Neural progenitor cell (in vitro differentiated cells): Measurements from ENCODE around the gene PTGER3. TPM values are rescaled to one million over a fixed set of nuclear protein-coding genes. Genes with fewer than 3 reads are reported as not detected.

Experiments
- DNase-seq: peaks from one replicate; pipeline ENCODE4 v3.0.0-alpha.2; 2016; ENCODE audit warnings: low spot score
- H2AFZ ChIP-seq: fragments of 200-600 bp; sonication (generic); replicated peaks from 2 replicates; pipeline ENCODE4 v1.6.1; 2016; ENCODE audit warnings: antibody characterized with exemption
- H3F3A ChIP-seq: fragments of 200-600 bp; sonication (generic); 2 replicates; pipeline ENCODE4 v1.6.1; 2016; ENCODE audit warnings: antibody characterized with exemption, low read depth
- H3K27ac ChIP-seq: fragments of 200-600 bp; sonication (generic); 2 replicates; pipeline ENCODE4 v1.5.1; 2016; ENCODE audit warnings: mild to moderate bottlenecking
- H3K27me3 ChIP-seq: fragments of 200-600 bp; sonication (generic); 2 replicates; pipeline ENCODE4 v1.6.1; 2016; ENCODE audit warnings: mild to moderate bottlenecking, moderate library complexity
- H3K36me3 ChIP-seq: fragments of 200-600 bp; sonication (generic); 2 replicates; pipeline ENCODE4 v1.5.1; 2016
- H3K4me1 ChIP-seq: fragments of 200-600 bp; sonication (generic); 2 replicates; pipeline ENCODE4 v1.6.1; 2016; ENCODE audit warnings: mixed run types
- H3K4me2 ChIP-seq: fragments of 200-600 bp; sonication (generic); 2 replicates; pipeline ENCODE4 v1.6.1; 2016
- H3K4me3 ChIP-seq: fragments of 200-600 bp; sonication (generic); 2 replicates; pipeline ENCODE4 v1.5.1; 2016
- H3K79me2 ChIP-seq: fragments of 200-600 bp; sonication (generic); 2 replicates; pipeline ENCODE4 v1.6.1; 2016; ENCODE audit warnings: low read depth
- H3K9ac ChIP-seq: fragments of 200-600 bp; sonication (generic); 2 replicates; pipeline ENCODE4 v1.6.1; 2016
- H3K9me3 ChIP-seq: fragments of 200-600 bp; sonication (generic); 2 replicates; pipeline ENCODE4 v1.5.1; 2016; ENCODE audit warnings: low read depth
- H4K20me1 ChIP-seq: fragments of 200-600 bp; sonication (generic); 2 replicates; pipeline ENCODE4 v1.6.1; 2016; ENCODE audit warnings: low read depth
- H3K27ac Mint-ChIP-seq: 3 replicates; pipeline ENCODE4 v1.8.0; 2021; ENCODE audit warnings: mixed read lengths
- H3K27me3 Mint-ChIP-seq: 2 replicates; pipeline ENCODE4 v1.8.0; 2022; ENCODE audit warnings: low read depth, mild to moderate bottlenecking, inconsistent platforms, moderate library complexity, mixed read lengths; ENCODE audit not compliant: insufficient read depth
- H3K36me3 Mint-ChIP-seq: 3 replicates; pipeline ENCODE4 v1.8.0; 2021; ENCODE audit warnings: mixed read lengths
- H3K4me1 Mint-ChIP-seq: 3 replicates; pipeline ENCODE4 v1.8.0; 2021; ENCODE audit warnings: mixed read lengths
- H3K4me3 Mint-ChIP-seq: 3 replicates; pipeline ENCODE4 v1.8.0; 2021; ENCODE audit warnings: mild to moderate bottlenecking, moderate library complexity, mixed read lengths
- H3K9me3 Mint-ChIP-seq: 3 replicates; pipeline ENCODE4 v1.8.0; 2020; ENCODE audit warnings: mixed read lengths
- CTCF ChIP-seq: fragments of 200-600 bp; sonication (generic); IDR thresholded peaks from 2 replicates; pipeline ENCODE4 v1.5.1; 2017; ENCODE audit warnings: antibody characterized with exemption, mild to moderate bottlenecking
- EZH2 ChIP-seq: fragments of 200-600 bp; sonication (generic); IDR thresholded peaks from 2 replicates; pipeline ENCODE4 v1.6.1; 2017; ENCODE audit warnings: antibody characterized with exemption, mild to moderate bottlenecking, moderate library complexity
- EZH2phosphoT487 ChIP-seq: fragments of 200-600 bp; sonication (generic); IDR thresholded peaks from 2 replicates; pipeline ENCODE4 v1.6.1; 2017; ENCODE audit warnings: antibody characterized with exemption
- total RNA-seq: library from RNA; depleted of rRNA; stranded (reverse); fragments of >200 nt; gene quantifications from 2 replicates; pipeline ENCODE4 v1.2.3, GENCODE V29; 2015; ENCODE audit warnings: low replicate concordance

Gene PTGER3
- total RNA-seq, 1 donor from 2014 or later = 0.09 TPM

- H3K9me3 ChIP-seq = no peaks in the 10 kb centered on the region
- no peak overlapping the region for H3K4me3 ChIP-seq
- H3K4me1 Mint-ChIP-seq = no peaks in the 10 kb centered on the region
- no peaks in the 10 kb centered on the region for H3K79me2 ChIP-seq
- no peaks in the 10 kb centered on the region for H3K27me3 Mint-ChIP-seq
- peaks cover 5% of the 10 kb centered on the region for H3K4me1 ChIP-seq
- H2AFZ ChIP-seq = no peak overlapping the region
- H3K27me3 ChIP-seq = no peaks in the 10 kb centered on the region
- no peak for TF ChIP-seq CTCF
- TF ChIP-seq EZH2phosphoT487 = no peak
- no peak overlapping the region for H3K4me3 Mint-ChIP-seq
- H3K4me2 ChIP-seq = no peak overlapping the region
- no peak for DNase-seq
- no peak overlapping the region for H3K9ac ChIP-seq
- no peaks in the 10 kb centered on the region for H3F3A ChIP-seq
- no peak overlapping the region for H3K27ac ChIP-seq
- H4K20me1 ChIP-seq = no peaks in the 10 kb centered on the region
- H3K36me3 ChIP-seq = no peaks in the 10 kb centered on the region
- H3K27ac Mint-ChIP-seq = no peak overlapping the region
- no peaks in the 10 kb centered on the region for H3K9me3 Mint-ChIP-seq
- no peaks in the 10 kb centered on the region for H3K36me3 Mint-ChIP-seq
These were observed 70.0 kb downstream of the PTGER3 start for GRCh38 chr1:70977575-70977974.

- Mint-ChIP-seq H3K4me3 (no peak overlapping the region), H3K9me3 (no peaks in the 10 kb centered on the region), H3K27me3 (no peaks in the 10 kb centered on the region), H3K27ac (no peak overlapping the region), H3K4me1 (no peaks in the 10 kb centered on the region), H3K36me3 (no peaks in the 10 kb centered on the region)
- no peak for DNase-seq
- Histone ChIP-seq H3K4me3 (no peak overlapping the region), H3K27me3 (no peaks in the 10 kb centered on the region), H3K36me3 (no peaks in the 10 kb centered on the region), H3K4me2 (no peak overlapping the region), H3F3A (no peaks in the 10 kb centered on the region), H3K79me2 (no peaks in the 10 kb centered on the region), H3K9ac (no peak overlapping the region), H2AFZ (no peak overlapping the region), H3K4me1 (peaks cover 5% of the 10 kb centered on the region), H3K27ac (no peak overlapping the region), H4K20me1 (no peaks in the 10 kb centered on the region), H3K9me3 (no peaks in the 10 kb centered on the region)
- TF ChIP-seq EZH2phosphoT487 = no peak
These were observed 70.6 kb downstream of the PTGER3 start for GRCh38 chr1:70977041-70977440.

- no peaks in the 10 kb centered on the region for H3K4me1 ChIP-seq
These were observed 73.9 kb downstream of the PTGER3 start for GRCh38 chr1:70973754-70974153.

GRCh38 chr1:70970407-70970806, 77.2 kb downstream of the PTGER3 start:
- Mint-ChIP-seq H3K27me3 (no peaks in the 10 kb centered on the region), H3K36me3 (no peaks in the 10 kb centered on the region), H3K9me3 (no peaks in the 10 kb centered on the region), H3K4me1 (no peaks in the 10 kb centered on the region), H3K27ac (no peak overlapping the region), H3K4me3 (no peak overlapping the region)
- H3K9me3 ChIP-seq = no peaks in the 10 kb centered on the region
- no peak for DNase-seq
- no peaks in the 10 kb centered on the region for H3K36me3 ChIP-seq
- H3F3A ChIP-seq = no peaks in the 10 kb centered on the region
- H3K27ac ChIP-seq = no peak overlapping the region
- H3K79me2 ChIP-seq = no peaks in the 10 kb centered on the region
- no peak for TF ChIP-seq EZH2phosphoT487
- TF ChIP-seq EZH2 = no peak
- no peak for TF ChIP-seq CTCF
- H3K4me1 ChIP-seq = no peaks in the 10 kb centered on the region
- no peaks in the 10 kb centered on the region for H3K27me3 ChIP-seq
- no peak overlapping the region for H3K4me3 ChIP-seq
- H4K20me1 ChIP-seq = no peaks in the 10 kb centered on the region
- no peak overlapping the region for H2AFZ ChIP-seq
- no peak overlapping the region for H3K4me2 ChIP-seq
- H3K9ac ChIP-seq = no peak overlapping the region

More at GRCh38 chr1:70973754-70974153, 73.9 kb downstream of the PTGER3 start:
- Mint-ChIP-seq H3K27me3 (no peaks in the 10 kb centered on the region), H3K36me3 (no peaks in the 10 kb centered on the region), H3K4me3 (no peak overlapping the region), H3K27ac (no peak overlapping the region), H3K9me3 (no peaks in the 10 kb centered on the region), H3K4me1 (no peaks in the 10 kb centered on the region)
- no peaks in the 10 kb centered on the region for H3F3A ChIP-seq
- no peaks in the 10 kb centered on the region for H3K9me3 ChIP-seq
- H3K79me2 ChIP-seq = no peaks in the 10 kb centered on the region
- no peak overlapping the region for H2AFZ ChIP-seq
- no peak overlapping the region for H3K4me2 ChIP-seq
- no peaks in the 10 kb centered on the region for H4K20me1 ChIP-seq
- no peak overlapping the region for H3K4me3 ChIP-seq
- TF ChIP-seq EZH2 (no peak), EZH2phosphoT487 (no peak), CTCF (no peak)
- no peak for DNase-seq
- H3K27me3 ChIP-seq = no peaks in the 10 kb centered on the region
- H3K27ac ChIP-seq = no peak overlapping the region
- no peaks in the 10 kb centered on the region for H3K36me3 ChIP-seq
- H3K9ac ChIP-seq = no peak overlapping the region
